H1 (cell line): ENCODE measurements around the gene DLL1. TPM values are rescaled to one million over a fixed set of nuclear protein-coding genes. Genes with fewer than 3 reads are reported as not detected.

Experiments used
- HDAC2 ChIP-seq, 2 experiments: fragments of 300-600 bp in 1 of 2; sonication (generic) in 1 of 2; IDR thresholded peaks; 2 replicates each; pipeline ENCODE4 v1.6.1; 2011 to 2012; ENCODE audit warnings: low read depth in 2 of 2, low read length in 2 of 2, mild to moderate bottlenecking in 2 of 2, moderate library complexity in 2 of 2, borderline replicate concordance in 1 of 2, inconsistent platforms in 1 of 2
- SP4 ChIP-seq: IDR thresholded peaks from 2 replicates; pipeline ENCODE4 v1.6.1; 2012; ENCODE audit warnings: low read length, inconsistent platforms
- polyA plus RNA-seq, 7 experiments: library from polyadenylated mRNA; depleted of rRNA in 3 of 7; stranded (reverse) in 5 of 7; unstranded in 2 of 7; fragments of >200 nt in 5 of 7; fragments of 200-250 nt in 2 of 7; gene quantifications; 1 replicate in 5 of 7; 2 replicates in 1 of 7; 4 replicates in 1 of 7; pipeline versions ENCODE4 v1.2.1 to v1.2.3, GENCODE V29; 2011 to 2013; ENCODE audit warnings: missing spikeins in 2 of 7, mixed read lengths in 2 of 7
- total RNA-seq: library from RNA; stranded (reverse); fragmentation: NEBNext Ultra II Directional; extraction: Animal tissue kit (Norgen Biotek cat#: 25700); gene quantifications from 2 replicates; pipeline ENCODE4 v1.2.1, GENCODE V29; 2021

The DLL1 gene
- total and polyA plus RNA-seq, 2 of the 8 experiments (the other 6 are each of a cell fraction or from before 2014, with no cell fraction given): 1.7 to 3.8 TPM

DNA sequence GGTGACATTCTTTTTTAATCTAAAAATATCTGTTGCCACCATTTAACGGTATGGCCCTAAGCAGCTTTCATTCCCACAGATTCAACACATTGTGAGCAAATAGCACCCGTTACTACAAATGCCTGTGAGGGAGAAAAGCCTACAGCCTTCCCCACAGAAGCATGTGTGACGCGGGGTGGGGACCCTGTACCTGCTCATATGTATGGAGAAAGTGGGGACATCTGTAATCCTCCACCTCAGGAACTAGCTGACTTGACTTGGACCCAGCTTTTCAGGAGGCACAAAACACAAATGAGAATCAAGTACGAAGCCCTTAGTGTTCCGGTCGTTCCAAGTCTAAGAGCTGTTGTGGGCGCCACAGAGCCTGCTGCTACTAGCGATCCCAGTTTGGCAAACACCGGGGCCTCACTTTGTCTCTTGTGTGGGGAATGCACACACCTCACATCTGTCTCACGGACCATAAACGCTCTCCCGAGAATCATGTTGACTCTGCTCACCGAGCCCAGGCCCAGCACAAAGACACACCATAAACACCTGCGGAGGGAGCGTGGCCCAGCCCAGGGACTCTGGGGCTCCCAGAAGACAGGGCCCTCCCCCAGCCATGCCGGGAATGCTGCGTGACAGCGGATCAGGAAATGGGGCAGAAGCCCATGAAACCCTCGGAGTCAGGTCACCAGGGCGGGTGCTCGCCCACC, 21.6 kb downstream of the DLL1 start (continued):
- TF ChIP-seq SP4: no peak
- no peak for TF ChIP-seq HDAC2 (IDR thresholded peaks at IDR 0.05; ENCODE audit: borderline replicate concordance in 1 of 2, low read depth in 2 of 2, low read length in 2 of 2)
